GM12801 (cell line): Measurements from ENCODE around the gene ZSCAN9.

Experiments
- TF ChIP-seq, protein P1 (sequence below): IDR thresholded peaks from one replicate; pipeline ENCODE4 v1.5.1; 2011; ENCODE audit warnings: control low read depth; ENCODE audit not compliant: insufficient read length; ENCODE audit errors: extremely low read depth

Gene ZSCAN9

DNA sequence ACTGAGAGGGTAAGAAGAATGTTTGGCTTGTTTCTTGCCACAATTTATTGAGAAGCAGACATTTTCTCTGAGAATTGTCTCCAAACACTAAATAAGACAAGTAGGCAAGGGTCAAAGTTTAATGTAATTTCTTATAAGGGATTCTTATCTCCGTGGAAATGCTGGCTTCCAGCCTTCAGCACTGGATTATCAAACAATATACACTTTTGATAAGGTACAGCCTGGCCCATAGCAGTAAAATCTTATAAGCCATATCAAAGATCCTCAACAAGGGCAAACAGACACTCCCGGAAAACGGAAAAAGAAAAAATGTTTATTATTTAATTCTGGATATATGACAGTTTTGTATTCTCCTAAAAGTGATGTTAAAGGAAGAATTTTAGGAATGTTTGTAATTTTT, 18.5 kb upstream of the ZSCAN9 start:
- TF ChIP-seq, protein P1, sequence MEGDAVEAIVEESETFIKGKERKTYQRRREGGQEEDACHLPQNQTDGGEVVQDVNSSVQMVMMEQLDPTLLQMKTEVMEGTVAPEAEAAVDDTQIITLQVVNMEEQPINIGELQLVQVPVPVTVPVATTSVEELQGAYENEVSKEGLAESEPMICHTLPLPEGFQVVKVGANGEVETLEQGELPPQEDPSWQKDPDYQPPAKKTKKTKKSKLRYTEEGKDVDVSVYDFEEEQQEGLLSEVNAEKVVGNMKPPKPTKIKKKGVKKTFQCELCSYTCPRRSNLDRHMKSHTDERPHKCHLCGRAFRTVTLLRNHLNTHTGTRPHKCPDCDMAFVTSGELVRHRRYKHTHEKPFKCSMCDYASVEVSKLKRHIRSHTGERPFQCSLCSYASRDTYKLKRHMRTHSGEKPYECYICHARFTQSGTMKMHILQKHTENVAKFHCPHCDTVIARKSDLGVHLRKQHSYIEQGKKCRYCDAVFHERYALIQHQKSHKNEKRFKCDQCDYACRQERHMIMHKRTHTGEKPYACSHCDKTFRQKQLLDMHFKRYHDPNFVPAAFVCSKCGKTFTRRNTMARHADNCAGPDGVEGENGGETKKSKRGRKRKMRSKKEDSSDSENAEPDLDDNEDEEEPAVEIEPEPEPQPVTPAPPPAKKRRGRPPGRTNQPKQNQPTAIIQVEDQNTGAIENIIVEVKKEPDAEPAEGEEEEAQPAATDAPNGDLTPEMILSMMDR, result no peak

DNA sequence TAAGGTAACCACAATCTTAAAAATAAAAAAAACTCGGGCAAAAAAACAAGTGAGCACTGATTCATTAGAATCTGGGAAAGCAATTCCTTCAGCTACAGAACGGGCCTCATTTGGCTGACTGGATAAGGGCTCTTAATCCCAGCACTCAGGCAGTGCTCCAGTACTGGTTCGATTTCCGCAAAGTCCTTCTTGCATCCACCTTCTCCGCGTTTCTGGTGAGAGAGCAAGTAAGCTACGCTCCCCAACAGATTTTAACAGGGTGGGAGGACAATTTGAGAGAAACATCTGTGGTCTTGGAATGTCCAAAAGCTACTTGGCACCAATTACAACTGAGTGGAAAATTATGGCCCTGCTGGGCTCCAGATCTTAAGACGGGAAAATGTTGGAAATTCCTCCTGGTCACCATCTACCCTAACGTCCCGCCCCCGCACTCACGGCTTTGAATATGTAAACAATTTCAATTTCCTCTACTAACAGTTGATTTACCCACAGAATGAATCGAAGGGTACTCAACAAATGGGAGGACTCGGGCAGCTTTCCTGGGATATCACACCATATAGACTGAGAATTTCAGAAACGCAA, 18.1 kb upstream of the ZSCAN9 start:
- TF ChIP-seq, protein P1, result no peak

DNA sequence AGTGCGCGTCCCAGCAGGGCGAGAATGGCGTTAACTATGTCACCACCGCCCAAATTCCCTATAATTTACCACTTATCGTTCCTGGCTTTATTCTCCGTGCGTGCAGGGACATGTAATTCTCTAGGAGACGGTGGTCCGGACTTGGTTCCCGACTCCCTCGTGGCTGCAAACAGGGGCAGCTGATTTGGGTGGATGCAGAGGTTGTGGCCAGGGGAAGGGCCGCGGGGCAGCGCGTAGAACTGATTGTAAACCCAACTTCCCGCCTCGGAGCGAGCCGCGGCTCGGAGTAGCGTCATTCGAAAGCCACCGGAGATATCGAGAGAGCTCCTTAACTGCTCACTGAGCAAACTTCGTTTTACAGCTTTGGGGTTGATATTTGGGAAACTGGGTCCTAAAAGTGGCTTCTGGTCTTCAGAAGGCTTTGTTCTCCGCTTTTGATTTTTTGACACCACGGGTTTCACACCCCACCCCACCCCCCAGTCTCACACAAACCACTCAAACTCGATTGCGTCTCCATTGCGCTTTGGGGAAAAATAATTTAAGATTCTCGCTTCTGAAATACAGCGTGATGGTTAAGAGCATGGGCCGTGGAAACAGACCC, 17.5 kb upstream of the ZSCAN9 start:
- TF ChIP-seq, protein P1, result no peak

DNA sequence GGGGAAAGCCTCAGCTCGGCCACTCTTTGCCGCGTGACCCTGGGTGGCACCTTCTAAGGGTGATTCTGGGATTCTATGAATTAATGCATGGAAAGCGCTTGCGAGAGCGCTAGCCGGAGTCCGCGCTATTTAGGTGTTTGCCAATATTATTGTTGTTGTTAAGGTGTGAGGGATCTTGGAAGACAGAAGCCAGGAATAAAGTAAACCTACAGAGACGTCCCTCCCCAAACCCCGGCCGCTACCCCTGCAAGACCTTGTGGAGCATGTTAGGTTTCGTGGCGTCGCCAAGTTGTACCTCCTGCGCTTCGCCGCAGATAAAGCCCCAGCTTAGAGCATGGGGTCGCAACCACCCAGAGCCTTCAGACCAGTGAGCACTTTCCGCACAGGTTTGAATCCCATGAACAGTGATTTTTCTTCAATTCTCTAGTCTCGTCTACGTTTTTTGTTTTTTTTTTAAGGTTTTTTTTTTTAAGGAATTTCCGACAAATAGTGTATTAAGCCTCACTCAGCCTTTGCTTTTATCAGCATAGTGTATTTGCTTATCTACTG, 16.9 kb upstream of the ZSCAN9 start:
- TF ChIP-seq, protein P1, result no peak

DNA sequence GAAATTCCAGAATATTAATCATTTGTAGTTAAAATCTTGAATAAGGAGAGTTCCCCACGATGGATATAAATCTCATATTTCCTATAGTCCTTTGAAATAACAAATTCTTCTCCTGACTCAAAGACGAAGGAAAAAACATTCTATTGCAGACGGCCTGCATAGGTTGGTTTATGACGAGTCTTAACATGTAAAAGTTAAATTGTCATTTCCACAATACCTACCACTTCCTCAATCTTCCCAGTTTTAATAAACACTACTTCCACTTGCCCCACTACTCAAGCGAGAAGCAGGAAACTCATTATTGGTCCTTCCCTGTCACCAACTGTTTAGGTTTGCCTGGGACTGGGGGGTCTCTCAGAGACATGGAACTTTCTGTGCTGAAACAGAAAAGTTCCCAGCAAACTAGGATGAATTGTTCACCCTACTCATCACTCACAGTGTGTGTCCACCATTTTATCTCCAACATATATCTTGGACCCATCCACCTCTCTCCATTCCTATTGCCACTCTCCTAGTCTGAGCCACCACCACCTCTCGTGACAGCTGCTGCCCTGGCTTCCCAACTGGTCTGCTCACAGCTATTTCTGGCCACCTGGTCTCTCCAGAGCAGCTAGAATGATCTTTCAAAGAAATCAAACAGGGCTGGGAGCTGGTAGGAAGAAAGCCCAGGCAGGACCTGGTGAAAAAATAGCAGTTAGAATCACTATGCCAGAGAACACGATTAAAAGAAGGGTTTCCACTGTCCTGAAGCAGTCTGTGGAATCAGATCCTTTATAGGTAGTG, 15.1 kb upstream of the ZSCAN9 start:
- TF ChIP-seq, protein P1, result no peak

DNA sequence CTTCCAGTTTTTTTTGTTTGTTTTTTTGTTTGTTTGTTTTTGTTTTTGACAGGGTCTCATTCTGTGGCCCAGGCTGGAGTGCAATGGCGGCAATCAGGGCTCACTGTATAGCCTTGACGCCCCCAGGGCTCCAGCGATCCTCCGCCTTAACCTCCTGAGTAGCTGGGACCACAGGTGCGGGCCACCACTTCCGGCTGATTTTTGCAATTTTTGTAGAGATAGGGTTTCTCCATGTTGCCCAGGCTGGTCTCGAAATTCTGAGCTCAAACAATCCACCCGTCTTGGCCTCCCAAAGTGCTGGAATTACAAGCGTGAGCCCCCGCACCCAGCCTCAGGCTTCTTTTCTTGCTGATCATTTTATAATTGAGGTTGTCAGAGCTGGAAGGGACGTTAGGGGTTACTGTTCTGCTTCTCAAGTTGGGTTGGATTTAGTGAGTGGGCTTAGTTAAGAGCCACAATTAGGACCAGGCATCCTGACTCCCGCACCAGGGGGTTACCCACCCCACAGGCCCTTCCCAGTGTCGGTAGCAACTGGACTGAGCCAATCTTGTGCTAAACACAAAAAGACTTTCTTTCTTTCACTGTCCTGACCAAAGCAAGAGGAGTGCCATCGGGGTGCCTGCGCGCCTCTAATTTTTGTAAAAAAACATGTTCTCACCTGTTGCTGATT, 13.1 kb upstream of the ZSCAN9 start:
- TF ChIP-seq, protein P1, result no peak
